HG02870 (cell line): ENCODE results near the gene CLIP2.
"Not testable (repeated sequence)": the region's sequence is repeated elsewhere in the genome, so short reads cannot be mapped to it uniquely, and the experiment has no call there.

Experiments
- ATAC-seq: cut with Tn5 transposase; IDR thresholded peaks from one replicate; pipeline ENCODE4 v1.9.1; 2021; ENCODE audit warnings: mild to moderate bottlenecking, moderate library complexity; ENCODE audit not compliant: unreplicated experiment

CLIP2 gene

GRCh38 chr7:74289018-74289658 is at the start of gene CLIP2:
Gene CLIP2 (plus strand): TSS chr7:74289407. CDS start chr7:74317547, 28,140 bp downstream.
- ATAC-seq, result no peak

GRCh38 chr7:74240482-74240881 is 48.7 kb upstream of the CLIP2 start:
- ATAC-seq, result no peak

GRCh38 chr7:74242122-74242443 is 47.1 kb upstream of the CLIP2 start:
- ATAC-seq, result no peak

GRCh38 chr7:74246497-74246896 is 42.7 kb upstream of the CLIP2 start:
- ATAC-seq, result no peak

- ATAC-seq, result no peak
These were observed 41.1 kb upstream of the CLIP2 start for GRCh38 chr7:74248156-74248555.

GRCh38 chr7:74249058-74249457 is 40.1 kb upstream of the CLIP2 start:
- ATAC-seq, result not testable (repeated sequence)

- ATAC-seq, result no peak
These were observed 36.3 kb upstream of the CLIP2 start for GRCh38 chr7:74252893-74253292.

GRCh38 chr7:74253331-74253730 is 35.9 kb upstream of the CLIP2 start:
- ATAC-seq, result no peak

GRCh38 chr7:74253835-74254128 is 35.4 kb upstream of the CLIP2 start:
- ATAC-seq, result no peak

- ATAC-seq, result peak; percentile 84
These were observed 34.9 kb upstream of the CLIP2 start, which contains the start of gene RFC2 for GRCh38 chr7:74254129-74254857. Gene RFC2 (minus strand): TSS chr7:74254399. CDS start chr7:74254383, 16 bp downstream.

- ATAC-seq, result no peak
These were observed 34.3 kb upstream of the CLIP2 start for GRCh38 chr7:74254858-74255379.

- not testable (repeated sequence) for ATAC-seq
These were observed 33.7 kb upstream of the CLIP2 start for GRCh38 chr7:74255461-74255860.

- no peak for ATAC-seq
These were observed 32.5 kb upstream of the CLIP2 start for GRCh38 chr7:74256491-74257408.

GRCh38 chr7:74258639-74259038 is 30.6 kb upstream of the CLIP2 start:
- no peak for ATAC-seq

- ATAC-seq, result no peak
These were observed 26.4 kb upstream of the CLIP2 start for GRCh38 chr7:74262639-74263398.

- ATAC-seq, result no peak
These were observed 25.6 kb upstream of the CLIP2 start for GRCh38 chr7:74263399-74264120.

GRCh38 chr7:74266191-74266963 is 22.8 kb upstream of the CLIP2 start:
- no peak for ATAC-seq

GRCh38 chr7:74267756-74268565 is 21.2 kb upstream of the CLIP2 start:
- ATAC-seq, result no peak
